Right lobe of liver (tissue), 4 donors: Measurements from ENCODE around the gene TLR10.

ENCODE experiments used
- POLR2A ChIP-seq: fragments of 450-650 bp; IDR thresholded peaks from one replicate; pipeline ENCODE4 v1.6.1; 2017; ENCODE audit warnings: antibody characterized with exemption, mild to moderate bottlenecking
- TF ChIP-seq, protein P1 (sequence below), 4 donors: fragments of 200-600 bp in 3 of 4; fragments of 450-650 bp in 1 of 4; IDR thresholded peaks; one replicate each; pipeline versions ENCODE4 v1.5.1 to v1.8.0; 2016 to 2022; ENCODE audit warnings: antibody characterized with exemption in 4 of 4, mild to moderate bottlenecking in 2 of 4
- donor health status: DM: no; HTN: no; CAD: no.
- donor health status: DM: no; HTN: no; CAD: no.
- donor health status: DM: no; HTN: yes; CAD: no.

DNA sequence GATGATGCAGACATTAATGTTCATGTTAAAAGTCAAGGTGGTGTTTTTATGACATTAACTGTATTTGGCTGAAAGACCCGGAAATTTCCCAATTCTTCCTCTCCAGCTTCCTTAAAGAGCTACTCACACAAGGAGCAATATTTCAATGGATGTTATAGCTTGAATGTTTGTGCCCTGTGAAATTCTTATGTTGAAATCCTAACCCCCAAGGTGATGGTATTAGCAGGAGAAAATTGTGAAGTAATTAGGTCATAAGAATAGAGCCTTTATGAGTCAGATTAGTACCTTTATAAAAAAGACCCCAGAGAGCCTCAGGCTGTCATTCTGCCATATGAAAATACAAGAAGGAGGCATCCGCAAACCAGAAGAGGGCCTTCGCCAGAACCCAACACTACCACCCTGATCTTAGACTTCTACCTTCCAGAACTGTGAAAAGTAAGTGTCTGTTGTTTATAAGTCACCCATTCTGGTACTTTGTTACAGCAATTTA lies 18.2 kb upstream of the TLR10 start:
- TF ChIP-seq, protein P1, sequence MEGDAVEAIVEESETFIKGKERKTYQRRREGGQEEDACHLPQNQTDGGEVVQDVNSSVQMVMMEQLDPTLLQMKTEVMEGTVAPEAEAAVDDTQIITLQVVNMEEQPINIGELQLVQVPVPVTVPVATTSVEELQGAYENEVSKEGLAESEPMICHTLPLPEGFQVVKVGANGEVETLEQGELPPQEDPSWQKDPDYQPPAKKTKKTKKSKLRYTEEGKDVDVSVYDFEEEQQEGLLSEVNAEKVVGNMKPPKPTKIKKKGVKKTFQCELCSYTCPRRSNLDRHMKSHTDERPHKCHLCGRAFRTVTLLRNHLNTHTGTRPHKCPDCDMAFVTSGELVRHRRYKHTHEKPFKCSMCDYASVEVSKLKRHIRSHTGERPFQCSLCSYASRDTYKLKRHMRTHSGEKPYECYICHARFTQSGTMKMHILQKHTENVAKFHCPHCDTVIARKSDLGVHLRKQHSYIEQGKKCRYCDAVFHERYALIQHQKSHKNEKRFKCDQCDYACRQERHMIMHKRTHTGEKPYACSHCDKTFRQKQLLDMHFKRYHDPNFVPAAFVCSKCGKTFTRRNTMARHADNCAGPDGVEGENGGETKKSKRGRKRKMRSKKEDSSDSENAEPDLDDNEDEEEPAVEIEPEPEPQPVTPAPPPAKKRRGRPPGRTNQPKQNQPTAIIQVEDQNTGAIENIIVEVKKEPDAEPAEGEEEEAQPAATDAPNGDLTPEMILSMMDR (IDR thresholded peaks at IDR 0.05): no peak
- TF ChIP-seq POLR2A: no peak
